Ishikawa (cell line): ENCODE results near the gene FRRS1.

ENCODE experiments used
- EP300 ChIP-seq: IDR thresholded peaks from 2 replicates; pipeline ENCODE4 v1.6.1; 2012; ENCODE audit warnings: borderline replicate concordance
- NFIC ChIP-seq: IDR thresholded peaks from 2 replicates; pipeline ENCODE4 v1.6.1; 2012

DNA sequence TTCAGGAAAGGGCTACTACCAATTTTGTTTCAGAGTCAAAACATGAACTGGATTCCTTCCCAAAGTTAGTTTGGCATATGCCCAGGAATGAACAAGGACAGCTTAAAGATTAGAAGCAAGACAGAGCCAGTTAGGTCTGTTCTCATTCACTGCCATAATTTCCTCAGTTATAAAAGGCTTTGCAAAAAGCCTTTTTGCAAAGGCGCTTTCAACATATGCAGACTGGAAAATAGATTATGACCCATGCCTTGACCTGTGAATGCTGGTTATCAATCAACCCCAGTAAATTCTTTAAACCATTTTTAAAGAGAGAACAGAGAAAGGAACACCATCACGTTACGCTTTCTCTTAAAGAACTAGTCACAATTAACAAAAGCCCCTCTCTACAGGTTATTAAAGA, 1.7 kb upstream of the FRRS1 start:
- TF ChIP-seq NFIC: no peak
- no peak for TF ChIP-seq EP300
